Neuron (in vitro differentiated cells): ENCODE data around the gene ADM.

Source experiments
- H2AFZ ChIP-seq: one replicate; pipeline ENCODE4 v1.6.1; 2013; ENCODE audit warnings: low read depth, mild to moderate bottlenecking, inconsistent platforms, low read length, moderate library complexity
- H3K27me3 ChIP-seq: one replicate; pipeline ENCODE4 v1.6.1; 2013; ENCODE audit warnings: low read length; ENCODE audit not compliant: insufficient read depth
- H3K36me3 ChIP-seq: one replicate; pipeline ENCODE4 v1.6.1; 2013; ENCODE audit warnings: low read length; ENCODE audit not compliant: insufficient read depth
- H3K4me1 ChIP-seq: one replicate; pipeline ENCODE4 v1.6.1; 2013; ENCODE audit warnings: low read length; ENCODE audit not compliant: insufficient read depth
- H3K4me3 ChIP-seq: 2 replicates; pipeline ENCODE4 v1.5.1; 2013; ENCODE audit warnings: mild to moderate bottlenecking, low read length, moderate library complexity
- H3K9me3 ChIP-seq: one replicate; pipeline ENCODE4 v1.6.1; 2013; ENCODE audit warnings: low read length

ADM gene

DNA sequence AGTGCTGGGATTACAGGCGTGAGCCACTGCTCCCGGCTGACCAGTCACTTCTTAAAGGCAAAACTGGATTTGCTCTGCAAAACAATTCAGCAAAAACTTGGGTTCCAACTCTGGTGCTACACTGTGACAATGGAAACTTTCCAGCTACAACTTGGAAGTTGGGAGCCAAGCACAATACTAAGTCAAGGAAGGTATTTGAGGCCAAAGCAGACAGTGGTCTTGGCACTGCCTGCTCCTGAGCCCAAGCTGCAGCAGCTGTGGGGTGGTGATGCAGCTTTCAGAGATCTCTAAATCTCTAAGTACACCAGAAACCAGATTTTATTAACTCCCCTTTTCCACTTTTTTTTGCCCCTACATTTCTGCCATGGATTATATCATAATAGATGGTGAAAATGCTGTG is 17.5 kb downstream of the ADM start:
- no peaks in the 10 kb centered on the region for H3K36me3 ChIP-seq
- H2AFZ ChIP-seq = no peak overlapping the region
- peaks cover 9% of the 10 kb centered on the region for H3K4me1 ChIP-seq
- no peak overlapping the region for H3K4me3 ChIP-seq
- H3K9me3 ChIP-seq = no peaks in the 10 kb centered on the region
- no peaks in the 10 kb centered on the region for H3K27me3 ChIP-seq

DNA sequence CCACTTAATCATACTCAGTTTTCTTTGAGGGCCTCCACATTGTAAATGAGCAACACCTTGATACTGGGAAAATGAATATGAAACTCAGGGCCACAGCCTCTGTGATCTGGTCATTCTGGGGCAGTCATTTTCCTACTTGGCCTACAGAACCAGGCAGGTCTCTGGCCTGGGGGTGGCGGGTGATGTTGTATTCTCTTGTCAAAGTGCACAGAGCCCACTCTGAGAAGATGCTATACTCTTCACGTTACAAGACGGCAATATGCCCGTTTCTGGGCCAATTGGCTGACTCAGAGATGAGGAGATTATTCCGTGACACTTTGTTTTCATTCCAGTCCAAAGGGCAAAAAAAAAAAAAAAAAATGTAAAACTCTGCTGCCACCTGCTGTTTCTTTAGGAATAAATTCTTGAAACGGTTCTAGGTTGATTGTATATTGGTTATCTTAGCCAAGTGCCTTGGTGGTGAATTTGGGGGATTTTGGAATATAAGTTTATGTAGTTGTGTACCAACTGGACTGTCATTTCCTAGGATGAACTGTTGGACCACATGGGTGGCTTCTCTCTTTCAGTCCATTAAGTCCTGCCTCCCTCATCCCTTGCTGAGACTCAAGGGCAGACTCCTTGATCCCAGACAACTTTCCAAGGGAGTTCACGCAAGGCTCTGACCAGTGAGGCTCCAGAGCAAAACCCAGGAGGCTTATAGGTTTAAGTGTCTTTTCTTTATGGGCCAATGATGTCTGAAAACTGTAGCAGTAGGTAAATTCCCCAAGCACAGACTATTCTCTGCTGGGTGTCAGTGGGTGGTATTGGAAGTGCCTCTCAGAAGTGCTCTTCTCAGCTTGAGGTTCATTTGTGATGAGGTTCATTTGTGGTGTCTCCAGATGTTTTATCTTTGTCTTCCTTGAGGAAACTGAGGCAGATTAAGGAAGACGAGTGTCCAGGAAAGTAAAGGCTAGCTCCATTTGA is 18.2 kb downstream of the ADM start:
- Histone ChIP-seq H3K9me3 (no peaks in the 10 kb centered on the region), H2AFZ (no peak overlapping the region), H3K4me3 (no peak overlapping the region)

DNA sequence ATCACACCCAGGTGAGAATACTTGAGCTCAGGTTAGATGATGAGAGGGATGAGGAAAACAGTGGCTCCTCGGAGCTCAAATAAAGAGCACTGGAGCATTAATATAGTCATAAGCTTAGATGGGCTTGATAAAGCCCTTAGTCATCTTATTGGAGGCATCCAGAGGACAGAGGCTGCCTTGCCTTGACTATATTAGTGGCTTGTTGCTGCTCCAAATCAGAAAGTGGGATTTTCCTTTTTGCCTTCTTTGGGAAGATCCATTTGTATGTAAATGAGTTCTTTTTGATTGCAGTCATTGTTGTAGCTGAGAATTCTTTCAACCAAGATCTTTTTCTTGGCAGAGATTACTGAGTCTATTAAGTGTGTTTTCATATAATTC is 18.9 kb downstream of the ADM start:
- Histone ChIP-seq H3K4me3 (no peak overlapping the region), H2AFZ (no peak overlapping the region), H3K9me3 (no peaks in the 10 kb centered on the region), H3K27me3 (no peaks in the 10 kb centered on the region), H3K36me3 (no peaks in the 10 kb centered on the region), H3K4me1 (peaks cover 3% of the 10 kb centered on the region)

More for the DNA sequence above, 18.2 kb downstream of the ADM start:
- H3K27me3 ChIP-seq = no peaks in the 10 kb centered on the region
- H3K36me3 ChIP-seq = no peaks in the 10 kb centered on the region
- H3K4me1 ChIP-seq = peaks cover 3% of the 10 kb centered on the region

DNA sequence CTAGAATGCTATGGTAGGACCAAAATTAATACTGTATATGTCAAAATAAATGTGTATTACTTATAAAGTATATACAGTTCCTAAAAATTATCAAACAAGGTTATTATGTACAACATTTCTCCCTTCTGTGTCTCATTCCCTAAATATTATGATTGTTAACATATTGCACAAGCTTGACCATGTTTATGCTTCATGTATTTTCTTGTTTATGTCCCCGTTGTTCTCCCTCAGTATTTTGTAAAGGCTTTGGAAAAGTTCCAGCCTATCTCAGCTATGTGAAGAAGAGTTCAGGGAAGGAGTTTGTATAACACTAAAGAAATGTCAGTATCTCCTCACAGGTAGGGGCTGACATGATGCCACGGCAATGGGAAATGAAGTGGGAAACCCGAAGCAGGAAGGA is 19.6 kb downstream of the ADM start:
- no peaks in the 10 kb centered on the region for H3K27me3 ChIP-seq
- H3K9me3 ChIP-seq = no peaks in the 10 kb centered on the region
- H3K4me1 ChIP-seq = peaks cover 3% of the 10 kb centered on the region
- H2AFZ ChIP-seq = no peak overlapping the region
- H3K36me3 ChIP-seq = no peaks in the 10 kb centered on the region
- no peak overlapping the region for H3K4me3 ChIP-seq

- Histone ChIP-seq H3K4me3 (no peak overlapping the region), H2AFZ (no peak overlapping the region), H3K36me3 (no peaks in the 10 kb centered on the region), H3K4me1 (peaks cover 3% of the 10 kb centered on the region), H3K27me3 (no peaks in the 10 kb centered on the region), H3K9me3 (no peaks in the 10 kb centered on the region)
Observed at GRCh38 chr11:10325277-10326011, 20.6 kb downstream of the ADM start.

- H2AFZ ChIP-seq = no peak overlapping the region
- no peaks in the 10 kb centered on the region for H3K36me3 ChIP-seq
- no peaks in the 10 kb centered on the region for H3K27me3 ChIP-seq
- H3K9me3 ChIP-seq = no peaks in the 10 kb centered on the region
- no peak overlapping the region for H3K4me3 ChIP-seq
- peaks cover 3% of the 10 kb centered on the region for H3K4me1 ChIP-seq
Observed at GRCh38 chr11:10326012-10326964, 21.4 kb downstream of the ADM start.

GRCh38 chr11:10327254-10327653 is 22.4 kb downstream of the ADM start:
- Histone ChIP-seq H3K4me1 (peaks cover 3% of the 10 kb centered on the region), H3K9me3 (no peaks in the 10 kb centered on the region), H3K27me3 (no peaks in the 10 kb centered on the region), H3K4me3 (no peak overlapping the region), H2AFZ (no peak overlapping the region), H3K36me3 (no peaks in the 10 kb centered on the region)

DNA sequence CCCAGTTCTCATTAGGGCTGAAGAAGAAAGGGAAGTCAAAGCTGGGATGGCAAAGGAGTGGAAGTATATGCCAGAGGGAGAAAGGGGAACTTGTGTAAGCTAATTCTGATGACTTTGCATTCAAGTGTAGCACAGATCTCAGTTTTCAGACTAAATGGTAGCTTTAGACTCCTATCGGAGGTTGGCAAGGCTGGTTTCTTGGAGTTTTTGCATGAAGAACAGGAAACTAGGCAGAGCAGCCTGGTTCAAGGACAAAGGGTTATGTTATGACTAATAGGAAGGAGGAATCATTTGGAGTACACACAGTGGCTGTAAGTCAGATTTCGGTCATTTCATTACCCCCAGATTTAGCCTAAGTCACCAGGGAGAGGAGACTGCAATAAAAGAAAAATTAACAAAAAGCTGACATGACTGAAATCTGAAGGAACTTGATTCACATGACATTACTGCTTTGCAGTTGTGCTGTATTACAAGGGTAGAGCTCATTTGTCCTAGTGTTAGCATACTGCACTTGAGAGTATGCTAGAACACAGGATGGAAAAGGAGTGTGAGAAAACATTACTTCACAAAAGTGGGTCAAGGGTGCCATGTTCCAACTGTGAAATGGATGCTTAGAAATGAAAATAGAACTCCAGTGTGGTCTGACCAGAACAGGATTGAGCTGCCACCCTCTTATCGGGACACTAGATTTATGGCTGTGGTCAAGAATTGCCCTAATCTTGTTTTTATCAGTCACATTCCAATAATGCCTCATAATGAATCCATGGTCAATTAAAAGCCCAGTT is 23.6 kb downstream of the ADM start:
- no peak overlapping the region for H2AFZ ChIP-seq
- H3K36me3 ChIP-seq = no peaks in the 10 kb centered on the region
- H3K4me3 ChIP-seq = no peak overlapping the region
- H3K4me1 ChIP-seq = no peaks in the 10 kb centered on the region
- H3K27me3 ChIP-seq = no peaks in the 10 kb centered on the region
- H3K9me3 ChIP-seq = no peaks in the 10 kb centered on the region

GRCh38 chr11:10329356-10329755 is 24.5 kb downstream of the ADM start:
- Histone ChIP-seq H3K36me3 (no peaks in the 10 kb centered on the region), H3K4me1 (no peaks in the 10 kb centered on the region), H3K27me3 (no peaks in the 10 kb centered on the region), H2AFZ (no peak overlapping the region), H3K4me3 (no peak overlapping the region), H3K9me3 (no peaks in the 10 kb centered on the region)

DNA sequence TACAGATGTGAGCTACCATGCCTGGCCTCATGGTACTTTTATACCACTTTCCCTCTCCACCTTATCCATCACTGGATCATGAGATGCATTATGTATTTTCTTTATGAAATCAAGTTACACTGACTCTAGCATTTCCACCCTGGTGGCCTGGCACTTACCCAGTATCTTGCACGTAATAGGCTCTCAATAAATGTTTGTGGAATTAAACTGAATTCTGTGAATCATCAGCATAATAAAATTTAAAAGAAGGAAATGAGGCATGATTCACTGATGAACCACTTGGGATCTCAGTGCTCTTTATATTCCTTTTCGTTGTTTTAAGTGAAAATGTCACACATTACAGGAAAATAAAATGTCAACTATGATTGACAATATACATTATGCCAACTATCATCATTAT is 25.1 kb downstream of the ADM start:
- H3K4me1 ChIP-seq = no peaks in the 10 kb centered on the region
- no peaks in the 10 kb centered on the region for H3K9me3 ChIP-seq
- H2AFZ ChIP-seq = no peak overlapping the region

DNA sequence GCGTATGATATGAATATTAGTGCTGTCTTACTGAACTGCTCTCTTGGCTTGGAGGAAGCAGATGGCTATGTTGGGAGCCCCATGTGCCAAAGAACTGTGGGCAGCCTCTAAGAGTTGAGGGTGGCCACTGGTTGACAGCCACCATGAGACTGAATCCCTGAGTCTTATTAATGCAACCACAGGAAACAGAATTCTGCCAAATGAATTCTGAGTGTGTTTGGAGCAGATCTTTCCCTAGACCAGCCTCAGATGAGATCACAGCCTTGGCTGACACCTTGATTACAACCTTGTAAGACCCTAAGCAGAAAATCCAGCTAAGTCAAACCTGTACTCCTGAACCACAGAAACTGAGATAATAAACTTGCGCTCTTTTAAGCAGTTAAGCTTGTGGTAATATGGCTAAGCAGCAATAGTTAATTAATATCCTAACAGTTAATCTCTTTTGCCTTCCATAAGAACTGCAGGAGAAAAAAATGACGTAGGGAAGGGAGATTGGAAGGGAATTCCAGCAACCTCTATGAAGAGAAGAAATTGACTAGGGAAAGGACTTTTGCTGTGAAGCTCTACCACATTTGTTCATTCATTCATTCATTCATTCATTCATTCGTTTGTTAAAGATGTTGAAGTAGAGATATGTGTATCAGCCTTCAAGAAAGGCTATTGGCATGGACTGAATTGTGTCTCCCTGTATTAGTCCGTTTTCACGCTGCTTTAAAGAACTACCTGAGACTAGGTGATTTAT is 26.8 kb downstream of the ADM start:
- H3K36me3 ChIP-seq = no peaks in the 10 kb centered on the region
- H3K27me3 ChIP-seq = no peaks in the 10 kb centered on the region
- no peak overlapping the region for H3K4me3 ChIP-seq
- no peaks in the 10 kb centered on the region for H3K9me3 ChIP-seq
- no peaks in the 10 kb centered on the region for H3K4me1 ChIP-seq
- no peak overlapping the region for H2AFZ ChIP-seq

More for the DNA sequence above, 25.1 kb downstream of the ADM start:
- Histone ChIP-seq H3K27me3 (no peaks in the 10 kb centered on the region), H3K4me3 (no peak overlapping the region), H3K36me3 (no peaks in the 10 kb centered on the region)

- Histone ChIP-seq H3K4me1 (no peaks in the 10 kb centered on the region), H3K36me3 (no peaks in the 10 kb centered on the region), H3K27me3 (no peaks in the 10 kb centered on the region), H2AFZ (no peak overlapping the region), H3K9me3 (no peaks in the 10 kb centered on the region), H3K4me3 (no peak overlapping the region)
Observed at GRCh38 chr11:10333490-10333889, 28.6 kb downstream of the ADM start.
